HCT116 (cell line): ENCODE measurements around the gene CD2.

Experiments used
- CEBPB ChIP-seq: IDR thresholded peaks from 2 replicates; pipeline ENCODE4 v1.6.1; 2012; ENCODE audit warnings: low read depth
- EZH2 ChIP-seq: fragments of 200-600 bp; sonication (generic); IDR thresholded peaks from 2 replicates; pipeline ENCODE4 v1.6.1; 2017; ENCODE audit warnings: antibody characterized with exemption, mixed run types
- POLR2A ChIP-seq: IDR thresholded peaks from 2 replicates; pipeline ENCODE4 v1.7.0; 2011; ENCODE audit warnings: borderline replicate concordance; ENCODE audit not compliant: insufficient read depth, insufficient read length; ENCODE audit errors: extremely low read depth
- POLR2AphosphoS5 ChIP-seq: IDR thresholded peaks from 2 replicates; pipeline ENCODE4 v1.6.1; 2011; ENCODE audit warnings: mild to moderate bottlenecking, low read depth, low read length, moderate library complexity
- SP1 ChIP-seq: IDR thresholded peaks from 2 replicates; pipeline ENCODE4 v1.6.1; 2012; ENCODE audit warnings: low read depth
- YY1 ChIP-seq: IDR thresholded peaks from 2 replicates; pipeline ENCODE4 v1.6.1; 2011; ENCODE audit warnings: low read length, low read depth, moderate library complexity, mild to moderate bottlenecking; ENCODE audit not compliant: insufficient replicate concordance; ENCODE audit errors: extremely low read depth
- TF ChIP-seq, protein P1 (sequence below), 3 experiments: fragments of 200-600 bp in 1 of 3; sonication (generic) in 1 of 3; IDR thresholded peaks in 2 of 3; conservative IDR thresholded peaks in 1 of 3; 2 replicates each; pipeline ENCODE4 v1.5.1; 2012 to 2017; ENCODE audit warnings: low read depth in 2 of 3, low read length in 2 of 3, antibody characterized with exemption in 1 of 3, borderline replicate concordance in 1 of 3, control low read depth in 1 of 3, mild to moderate bottlenecking in 1 of 3, mixed read lengths in 1 of 3, mixed run types in 1 of 3, moderate library complexity in 1 of 3; ENCODE audit not compliant: insufficient read depth in 1 of 3
- TF ChIP-seq, protein P2 (sequence below): IDR thresholded peaks from 2 replicates; pipeline ENCODE4 v1.6.1; 2012; ENCODE audit warnings: low read depth

DNA sequence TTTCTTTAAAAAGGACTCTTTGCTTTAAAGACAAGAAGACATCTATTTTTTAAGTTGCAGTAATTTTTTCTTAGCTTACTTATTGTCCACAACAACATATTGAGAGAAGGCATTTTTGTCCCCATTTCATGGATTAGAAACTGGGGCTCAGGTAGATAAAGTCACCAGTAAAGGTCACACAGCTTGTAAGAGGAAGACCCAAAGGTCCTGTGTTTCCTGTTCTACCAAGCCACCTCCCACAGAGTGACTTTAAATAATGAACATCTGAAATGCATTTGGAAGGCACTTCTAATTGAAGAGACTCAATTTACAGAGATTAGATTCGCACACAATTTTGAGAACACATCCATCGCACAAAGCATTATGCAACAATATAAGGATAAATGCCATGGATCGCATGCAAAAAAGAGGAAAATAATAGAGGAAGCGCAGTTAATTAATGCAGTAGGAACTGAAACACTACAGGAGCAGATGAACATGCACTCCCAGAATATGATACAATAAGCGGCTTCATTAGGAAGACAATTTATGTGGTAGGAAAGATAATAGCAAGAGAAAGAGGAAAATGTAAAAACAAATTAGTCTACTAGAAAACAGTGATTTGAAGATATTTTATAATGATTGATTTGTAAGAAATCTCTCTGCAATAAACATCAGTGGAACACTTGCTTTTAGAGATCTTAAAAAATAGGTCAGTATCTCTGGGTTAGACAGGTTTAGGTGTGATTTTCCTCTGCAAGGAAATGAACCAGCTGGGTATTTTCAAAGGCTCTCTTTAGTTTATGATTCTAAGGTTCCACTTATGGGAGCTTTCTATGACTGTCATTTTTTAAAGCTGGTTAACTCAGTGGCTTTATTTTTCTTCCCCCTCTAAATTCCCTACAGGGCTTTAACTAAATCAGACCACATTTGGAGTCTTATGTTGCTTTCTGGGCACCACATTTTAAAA is 27.1 kb upstream of the CD2 start:
- TF ChIP-seq, protein P1, sequence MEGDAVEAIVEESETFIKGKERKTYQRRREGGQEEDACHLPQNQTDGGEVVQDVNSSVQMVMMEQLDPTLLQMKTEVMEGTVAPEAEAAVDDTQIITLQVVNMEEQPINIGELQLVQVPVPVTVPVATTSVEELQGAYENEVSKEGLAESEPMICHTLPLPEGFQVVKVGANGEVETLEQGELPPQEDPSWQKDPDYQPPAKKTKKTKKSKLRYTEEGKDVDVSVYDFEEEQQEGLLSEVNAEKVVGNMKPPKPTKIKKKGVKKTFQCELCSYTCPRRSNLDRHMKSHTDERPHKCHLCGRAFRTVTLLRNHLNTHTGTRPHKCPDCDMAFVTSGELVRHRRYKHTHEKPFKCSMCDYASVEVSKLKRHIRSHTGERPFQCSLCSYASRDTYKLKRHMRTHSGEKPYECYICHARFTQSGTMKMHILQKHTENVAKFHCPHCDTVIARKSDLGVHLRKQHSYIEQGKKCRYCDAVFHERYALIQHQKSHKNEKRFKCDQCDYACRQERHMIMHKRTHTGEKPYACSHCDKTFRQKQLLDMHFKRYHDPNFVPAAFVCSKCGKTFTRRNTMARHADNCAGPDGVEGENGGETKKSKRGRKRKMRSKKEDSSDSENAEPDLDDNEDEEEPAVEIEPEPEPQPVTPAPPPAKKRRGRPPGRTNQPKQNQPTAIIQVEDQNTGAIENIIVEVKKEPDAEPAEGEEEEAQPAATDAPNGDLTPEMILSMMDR (IDR thresholded peaks at IDR 0.05 in 2 of 3, conservative IDR thresholded peaks at IDR 0.05 in 1 of 3; ENCODE audit: borderline replicate concordance in 1 of 3, insufficient read depth in 1 of 3, low read depth in 2 of 3, low read length in 2 of 3), result no peak
- TF ChIP-seq POLR2AphosphoS5 (no peak), EZH2 (no peak), SP1 (no peak), POLR2A (no peak), YY1 (no peak), CEBPB (no peak)
- TF ChIP-seq, protein P2, sequence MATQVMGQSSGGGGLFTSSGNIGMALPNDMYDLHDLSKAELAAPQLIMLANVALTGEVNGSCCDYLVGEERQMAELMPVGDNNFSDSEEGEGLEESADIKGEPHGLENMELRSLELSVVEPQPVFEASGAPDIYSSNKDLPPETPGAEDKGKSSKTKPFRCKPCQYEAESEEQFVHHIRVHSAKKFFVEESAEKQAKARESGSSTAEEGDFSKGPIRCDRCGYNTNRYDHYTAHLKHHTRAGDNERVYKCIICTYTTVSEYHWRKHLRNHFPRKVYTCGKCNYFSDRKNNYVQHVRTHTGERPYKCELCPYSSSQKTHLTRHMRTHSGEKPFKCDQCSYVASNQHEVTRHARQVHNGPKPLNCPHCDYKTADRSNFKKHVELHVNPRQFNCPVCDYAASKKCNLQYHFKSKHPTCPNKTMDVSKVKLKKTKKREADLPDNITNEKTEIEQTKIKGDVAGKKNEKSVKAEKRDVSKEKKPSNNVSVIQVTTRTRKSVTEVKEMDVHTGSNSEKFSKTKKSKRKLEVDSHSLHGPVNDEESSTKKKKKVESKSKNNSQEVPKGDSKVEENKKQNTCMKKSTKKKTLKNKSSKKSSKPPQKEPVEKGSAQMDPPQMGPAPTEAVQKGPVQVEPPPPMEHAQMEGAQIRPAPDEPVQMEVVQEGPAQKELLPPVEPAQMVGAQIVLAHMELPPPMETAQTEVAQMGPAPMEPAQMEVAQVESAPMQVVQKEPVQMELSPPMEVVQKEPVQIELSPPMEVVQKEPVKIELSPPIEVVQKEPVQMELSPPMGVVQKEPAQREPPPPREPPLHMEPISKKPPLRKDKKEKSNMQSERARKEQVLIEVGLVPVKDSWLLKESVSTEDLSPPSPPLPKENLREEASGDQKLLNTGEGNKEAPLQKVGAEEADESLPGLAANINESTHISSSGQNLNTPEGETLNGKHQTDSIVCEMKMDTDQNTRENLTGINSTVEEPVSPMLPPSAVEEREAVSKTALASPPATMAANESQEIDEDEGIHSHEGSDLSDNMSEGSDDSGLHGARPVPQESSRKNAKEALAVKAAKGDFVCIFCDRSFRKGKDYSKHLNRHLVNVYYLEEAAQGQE, result no peak
